K562 (cell line): Measurements from ENCODE around the gene ADK. TPM values are rescaled to one million over a fixed set of nuclear protein-coding genes. Genes with fewer than 3 reads are reported as not detected.
"Not testable (repeated sequence)": the region's sequence is repeated elsewhere in the genome, so short reads cannot be mapped to it uniquely, and the experiment has no call there.

Experiments used
- ATAC-seq: fragments of 200-7000 bp; cut with Tn5 transposase; 3 replicates; pipeline ENCODE4 v1.9.1; 2020; ENCODE audit warnings: moderate library complexity
- BruUV-seq: library from RNA; stranded (reverse); fragments of 400-500 nt; replicated peaks from 2 replicates; lab custom pipeline; 2021; lab: Mats Ljungman, UMichigan
- CTCF ChIA-PET: fragments of 300-600 bp; formaldehyde crosslinking; extraction: SDS; loops from one replicate; lab custom pipeline; 2021; ENCODE audit warnings: low intra/inter-chr PET ratio; lab: Yijun Ruan, JAX
- POLR2A ChIA-PET: fragments of 300-600, 350-650 bp; sonication (Branson Sonifier 250); formaldehyde crosslinking; extraction: SDS; loops from one replicate; lab custom pipeline; 2021; ENCODE audit warnings: antibody characterized with exemption, inconsistent platforms; lab: Yijun Ruan, JAX
- DNase-seq, 4 experiments: peaks; one replicate each; pipeline versions ENCODE4 v3.0.0 to v3.0.0-alpha.2; 2011 to 2018; ENCODE audit warnings: low spot score in 3 of 4, mixed read lengths in 3 of 4; ENCODE audit errors: extremely low read depth in 1 of 4
- FAIRE-seq: peaks from 2 replicates; lab custom pipeline; 2011; peaks lifted over from hg19 to GRCh38; lab: Jason Lieb, UNC
- H2AFZ ChIP-seq: 2 replicates; pipeline ENCODE4 v1.6.0; 2011; ENCODE audit warnings: low read depth, low read length, control low read depth, inconsistent platforms
- H3K27ac ChIP-seq: fragments of 200-600 bp; 3 replicates; pipeline ENCODE4 v1.8.0; 2011; ENCODE audit warnings: low read depth, mild to moderate bottlenecking, control low read depth, inconsistent platforms, low read length, moderate library complexity, mixed read lengths; ENCODE audit errors: extremely low read depth
- H3K27me3 ChIP-seq, 2 experiments: fragments of 300-600 bp in 1 of 2; 2 replicates in 1 of 2; 3 replicates in 1 of 2; pipeline versions ENCODE4 v1.6.0 to v1.8.0; 2011; ENCODE audit warnings: inconsistent platforms in 2 of 2, low read length in 2 of 2, mild to moderate bottlenecking in 1 of 2, mixed read lengths in 1 of 2, moderate library complexity in 1 of 2; ENCODE audit not compliant: control insufficient read depth in 2 of 2, insufficient read depth in 2 of 2
- H3K36me3 ChIP-seq: fragments of 300-600 bp; 3 replicates; pipeline ENCODE4 v1.8.0; 2011; ENCODE audit warnings: mild to moderate bottlenecking, low read length, inconsistent platforms; ENCODE audit not compliant: control insufficient read depth, insufficient read depth
- H3K4me1 ChIP-seq, 2 experiments: fragments of 200-600 bp in 1 of 2; replicated peaks in 1 of 2; 2 replicates in 1 of 2; 3 replicates in 1 of 2; pipeline versions ENCODE4 v1.5.1 to v1.8.0; 2011; ENCODE audit warnings: inconsistent platforms in 2 of 2, low read length in 2 of 2, mild to moderate bottlenecking in 1 of 2, mixed read lengths in 1 of 2, moderate library complexity in 1 of 2; ENCODE audit not compliant: control insufficient read depth in 2 of 2, insufficient read depth in 2 of 2
- H3K4me2 ChIP-seq: 2 replicates; pipeline ENCODE4 v1.6.1; 2011; ENCODE audit warnings: low read length, control low read depth, inconsistent platforms, mixed read lengths; ENCODE audit not compliant: insufficient read depth
- H3K4me3 ChIP-seq: fragments of 200-600 bp; sonication (generic), shearing (Covaris generic); 2 replicates; pipeline ENCODE4 v1.5.1; 2016; ENCODE audit warnings: control low read depth, inconsistent platforms
- H3K79me2 ChIP-seq: fragments of 200-600 bp; 3 replicates; pipeline ENCODE4 v1.8.0; 2011; ENCODE audit warnings: low read length, inconsistent platforms; ENCODE audit not compliant: control insufficient read depth, insufficient read depth
- H3K9ac ChIP-seq, 2 experiments: 2 replicates each; pipeline versions ENCODE4 v1.6.0 to v1.6.1; 2011; ENCODE audit warnings: low read depth in 2 of 2, low read length in 2 of 2, control low read depth in 1 of 2, inconsistent platforms in 1 of 2, mild to moderate bottlenecking in 1 of 2, mixed read lengths in 1 of 2; ENCODE audit not compliant: insufficient read depth in 1 of 2
- H3K9me1 ChIP-seq: one replicate; pipeline ENCODE4 v1.6.0; 2011; ENCODE audit warnings: inconsistent platforms, mild to moderate bottlenecking, low read length, moderate library complexity; ENCODE audit not compliant: control insufficient read depth, insufficient read depth
- H3K9me3 ChIP-seq: replicated peaks from 2 replicates; pipeline ENCODE4 v1.5.1; 2011; ENCODE audit warnings: low read depth, low read length, inconsistent platforms; ENCODE audit not compliant: control insufficient read depth, insufficient read depth
- H4K20me1 ChIP-seq: replicated peaks from 2 replicates; pipeline ENCODE4 v1.6.1; 2011; ENCODE audit warnings: low read length, inconsistent platforms, mixed read lengths; ENCODE audit not compliant: control insufficient read depth, insufficient read depth
- C11orf30 ChIP-seq: fragments of 450-650 bp; IDR thresholded peaks from 2 replicates; pipeline ENCODE4 v1.6.1; 2016; ENCODE audit warnings: low read depth, mild to moderate bottlenecking
- MCM3 ChIP-seq: fragments of 450-650 bp; IDR thresholded peaks from 2 replicates; pipeline ENCODE4 v1.6.1; 2016
- ZC3H8 ChIP-seq: fragments of 450-650 bp; IDR thresholded peaks from 2 replicates; pipeline ENCODE4 v1.6.1; 2017
- ZNF316 ChIP-seq: fragments of 450-650 bp; IDR thresholded peaks from 2 replicates; pipeline ENCODE4 v1.6.1; 2016
- WGBS: fragments of 100-300 bp; shearing (Covaris generic); methylation state at CpG from one replicate; pipeline ENCODE4 v1.1.6; 2016; ENCODE audit warnings: low coverage, mixed read lengths; ENCODE audit not compliant: insufficient coverage; ENCODE audit errors: missing lambda C conversion rate; 5-methylcytosine and 5-hydroxymethylcytosine counted together
- in situ Hi-C: fragments of 300-500 bp; cut with MboI; formaldehyde crosslinking; loops from 4 replicates; pipeline ENCODE4 v1.15.0; 2018; ENCODE audit warnings: inconsistent platforms, mixed read lengths
- intact Hi-C: fragments of 100-400 bp; cut with micrococcal nuclease; formaldehyde crosslinking; loops from 2 replicates; pipeline ENCODE4 v1.14.2; 2022
- polyA plus RNA-seq, 8 experiments: library from polyadenylated mRNA; depleted of rRNA in 4 of 8; stranded (reverse) in 5 of 8; unstranded in 3 of 8; fragments of >200 nt; fragmentation: Nextera tagmentation in 2 of 8; fragmentation: Illumina TruSeq in 1 of 8; extraction: Ambion mirVana in 2 of 8; extraction: Trizol in 1 of 8; gene quantifications; 2 replicates each; pipeline versions ENCODE4 v1.2.1 to v1.2.3, GENCODE V29; 2011 to 2014; ENCODE audit warnings: inconsistent platforms in 1 of 8, missing spikeins in 1 of 8
- total RNA-seq, 7 experiments: library from RNA; depleted of rRNA in 6 of 7; stranded (reverse); fragments of >200 nt in 6 of 7; fragmentation: Illumina TruSeq in 2 of 7; extraction: Trizol in 2 of 7; gene quantifications; 2 replicates each; pipeline versions ENCODE4 v1.2.1 to v1.2.3, GENCODE V29; 2011 to 2021; ENCODE audit warnings: low replicate concordance in 1 of 7
- TF ChIP-seq, protein P1 (sequence below): fragments of 450-650 bp; IDR thresholded peaks from 2 replicates; pipeline ENCODE4 v1.6.1; 2017; ENCODE audit warnings: mild to moderate bottlenecking, moderate library complexity

ADK gene
- total and polyA plus RNA-seq, 9 of the 15 experiments (the other 6 are each of a cell fraction or from before 2014, with no cell fraction given), result 54.2 to 97.8 (median 73.6) TPM

DNA sequence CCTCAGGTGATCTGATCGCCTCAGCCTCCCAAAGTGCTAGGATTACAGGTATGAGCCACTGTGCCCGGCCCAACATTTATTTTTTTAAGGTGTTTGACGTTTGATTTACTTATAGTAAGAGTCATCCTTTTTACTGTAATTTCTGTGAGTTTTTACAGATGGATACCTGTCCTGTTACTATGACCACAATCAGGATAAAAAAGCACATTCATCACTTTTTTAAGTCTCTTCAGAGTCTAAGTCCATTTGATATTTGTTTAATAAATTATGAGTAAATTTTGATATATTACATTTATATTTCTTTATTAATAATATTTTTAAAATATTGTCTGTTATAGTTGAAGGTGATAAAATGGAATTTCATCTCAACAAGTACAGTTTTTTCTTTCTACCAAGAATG is 374.9 kb downstream of the ADK start:
- in situ Hi-C loops (no loop called here), intact Hi-C loops (no loop called here)
- Histone ChIP-seq H3K27me3 (no peaks in the 10 kb centered on the region), H3K27ac (no peak overlapping the region), H4K20me1 (no peaks in the 10 kb centered on the region), H3K9me3 (no peaks in the 10 kb centered on the region), H2AFZ (no peak overlapping the region), H3K4me2 (no peak overlapping the region), H3K79me2 (no peaks in the 10 kb centered on the region), H3K36me3 (0 out of 3 replicates have a peak, but pooled peaks cover 2% of the 10 kb centered on the region), H3K9me1 (no peaks in the 10 kb centered on the region), H3K4me3 (no peak overlapping the region), H3K9ac (no peak overlapping the region), H3K4me1 (no peaks in the 10 kb centered on the region)
- ChIA-PET CTCF (no interaction called here), POLR2A (no interaction called here)
- BruUV-seq, result no TSS peak
- ATAC-seq (no peak), FAIRE-seq (no peak), DNase-seq (no peak)
- TF ChIP-seq ZNF316 (peak; percentile 78), ZC3H8 (no peak), C11orf30 (peak; percentile 54), MCM3 (no peak)
- TF ChIP-seq, protein P1, sequence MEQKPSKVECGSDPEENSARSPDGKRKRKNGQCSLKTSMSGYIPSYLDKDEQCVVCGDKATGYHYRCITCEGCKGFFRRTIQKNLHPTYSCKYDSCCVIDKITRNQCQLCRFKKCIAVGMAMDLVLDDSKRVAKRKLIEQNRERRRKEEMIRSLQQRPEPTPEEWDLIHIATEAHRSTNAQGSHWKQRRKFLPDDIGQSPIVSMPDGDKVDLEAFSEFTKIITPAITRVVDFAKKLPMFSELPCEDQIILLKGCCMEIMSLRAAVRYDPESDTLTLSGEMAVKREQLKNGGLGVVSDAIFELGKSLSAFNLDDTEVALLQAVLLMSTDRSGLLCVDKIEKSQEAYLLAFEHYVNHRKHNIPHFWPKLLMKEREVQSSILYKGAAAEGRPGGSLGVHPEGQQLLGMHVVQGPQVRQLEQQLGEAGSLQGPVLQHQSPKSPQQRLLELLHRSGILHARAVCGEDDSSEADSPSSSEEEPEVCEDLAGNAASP, result no peak
- WGBS, result 90% methylated on average over 3 of the region's 3 CpGs

DNA sequence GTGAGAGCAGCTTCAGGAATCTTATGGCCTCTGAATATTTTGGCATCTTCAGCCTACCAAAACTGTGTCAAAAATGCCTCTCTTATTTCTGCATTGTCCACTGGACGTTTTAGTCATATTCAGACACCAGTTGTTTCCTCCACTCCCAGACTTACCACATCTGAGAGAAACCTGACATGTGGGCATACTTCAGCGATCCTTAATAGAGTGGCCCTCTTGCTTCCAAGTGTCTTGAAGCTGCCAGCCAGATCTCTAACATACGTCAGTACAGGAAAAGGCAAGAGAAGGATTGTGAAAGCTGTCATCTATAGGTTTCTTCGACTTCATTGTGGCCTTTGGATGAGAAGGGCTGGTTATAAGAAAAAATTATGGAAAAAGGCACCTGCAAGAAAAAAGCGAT is 376.6 kb downstream of the ADK start:
- ATAC-seq, H3K27me3 ChIP-seq, H3K4me2 ChIP-seq, in situ Hi-C loops, intact Hi-C loops, H3K36me3 ChIP-seq, H3K9ac ChIP-seq, H3K4me1 ChIP-seq, CTCF ChIA-PET, H3K79me2 ChIP-seq, H3K9me3 ChIP-seq, DNase-seq, FAIRE-seq, BruUV-seq, H3K27ac ChIP-seq, H3K4me3 ChIP-seq, H2AFZ ChIP-seq, H3K9me1 ChIP-seq, H4K20me1 ChIP-seq: not testable (repeated sequence)
- 79% methylated on average over 5 of the region's 5 CpGs for WGBS
- POLR2A ChIA-PET, result interaction anchor here (1.5 kb wide), 2 partner anchors 10 to 35 kb away, joined by 3 read pairs; no protein-coding TSS in a partner anchor
